Thoracic aorta (tissue), 2 donors: Measurements from ENCODE around the gene PMPCA. TPM values are rescaled to one million over a fixed set of nuclear protein-coding genes. Genes with fewer than 3 reads are reported as not detected.

Source experiments
- ATAC-seq: fragments of 150-250 bp; one replicate; pipeline ENCODE4 v1.8.0; 2017; ENCODE audit warnings: low read depth; ENCODE audit not compliant: insufficient number of reproducible peaks, low FRiP score
- DNase-seq: peaks from one replicate; pipeline ENCODE4 v3.0.0-alpha.2; 2020; ENCODE audit warnings: low spot score
- H3K27ac ChIP-seq, 2 donors: fragments of 200-600 bp; sonication (generic); 1 replicate in 1 of 2; 2 replicates in 1 of 2; pipeline ENCODE4 v1.5.1; 2016; ENCODE audit warnings: mild to moderate bottlenecking in 2 of 2, moderate library complexity in 2 of 2
- H3K27me3 ChIP-seq: fragments of 200-600 bp; sonication (generic); replicated peaks from 2 replicates; pipeline ENCODE4 v1.6.0; 2016; ENCODE audit warnings: mild to moderate bottlenecking; ENCODE audit not compliant: insufficient read depth
- H3K36me3 ChIP-seq: fragments of 200-600 bp; sonication (generic); one replicate; pipeline ENCODE4 v1.5.1; 2016
- H3K4me1 ChIP-seq, 2 donors: fragments of 200-600 bp; sonication (generic); 1 replicate in 1 of 2; 2 replicates in 1 of 2; pipeline versions ENCODE4 v1.5.1 to v1.6.0; 2016; ENCODE audit warnings: low read depth in 2 of 2, mild to moderate bottlenecking in 1 of 2; ENCODE audit not compliant: control insufficient read depth in 1 of 2
- H3K4me3 ChIP-seq: fragments of 200-600 bp; sonication (generic); 2 replicates; pipeline ENCODE4 v1.5.1; 2016; ENCODE audit warnings: mild to moderate bottlenecking
- H3K9me3 ChIP-seq: fragments of 200-600 bp; sonication (generic); 2 replicates; pipeline ENCODE4 v1.5.1; 2016
- CTCF ChIP-seq: fragments of 200-600 bp; sonication (generic); IDR thresholded peaks from one replicate; pipeline ENCODE4 v1.5.1; 2019; ENCODE audit warnings: antibody characterized with exemption
- total RNA-seq, 2 donors: library from RNA; depleted of rRNA; stranded (reverse); fragments of >200 nt; gene quantifications; one replicate each; pipeline versions ENCODE4 v1.1.0 to v1.2.3, GENCODE V29; 2016

The PMPCA gene
- total RNA-seq, 2 donors from 2014 or later: 28.7 to 43.0 TPM

- DNase-seq (no peak), ATAC-seq (no peak)
- no peak for TF ChIP-seq CTCF
- no peaks in the 10 kb centered on the region for H3K4me1 ChIP-seq
- H3K36me3 ChIP-seq: no peaks in the 10 kb centered on the region
- no peak overlapping the region for H3K4me3 ChIP-seq
- H3K27me3 ChIP-seq: no peaks in the 10 kb centered on the region
- no peaks in the 10 kb centered on the region for H3K9me3 ChIP-seq
- no peak overlapping the region for H3K27ac ChIP-seq
Observed at GRCh38 chr9:136371533-136371880, 39.0 kb upstream of the PMPCA start.

DNA sequence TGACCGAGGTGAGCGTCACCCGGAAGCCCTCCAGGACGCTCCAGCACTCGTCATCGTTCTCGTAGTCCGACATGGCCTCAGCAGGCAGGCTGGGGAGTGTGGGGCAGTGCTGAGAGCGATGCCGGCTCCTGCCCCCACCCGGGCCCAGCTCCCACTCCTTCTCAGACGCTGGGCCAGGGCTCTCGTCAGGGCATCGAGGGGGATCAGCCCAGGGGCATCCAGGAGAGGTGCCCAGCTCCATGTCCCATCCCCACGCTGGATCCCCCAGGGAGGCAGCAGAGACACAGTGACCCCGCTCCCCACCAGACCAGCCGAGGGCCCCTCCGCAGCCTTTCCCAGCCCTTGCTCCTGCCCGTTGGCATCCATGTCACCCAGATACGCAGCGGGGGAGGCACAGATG is 38.5 kb upstream of the PMPCA start:
- no peaks in the 10 kb centered on the region for H3K9me3 ChIP-seq
- H3K4me3 ChIP-seq: no peak overlapping the region
- H3K27ac ChIP-seq: no peak overlapping the region
- no peak for TF ChIP-seq CTCF
- no peak for ATAC-seq
- H3K36me3 ChIP-seq: no peaks in the 10 kb centered on the region
- no peaks in the 10 kb centered on the region for H3K4me1 ChIP-seq
- no peaks in the 10 kb centered on the region for H3K27me3 ChIP-seq
- no peak for DNase-seq

GRCh38 chr9:136372561-136373299 is 37.7 kb upstream of the PMPCA start:
- ATAC-seq: no peak
- H3K27ac ChIP-seq: no peak overlapping the region
- DNase-seq: no peak
- H3K36me3 ChIP-seq: no peaks in the 10 kb centered on the region
- TF ChIP-seq CTCF: no peak
- peak overlapping the region; percentile 58 for H3K4me3 ChIP-seq
- no peaks in the 10 kb centered on the region for H3K9me3 ChIP-seq
- H3K4me1 ChIP-seq: no peaks in the 10 kb centered on the region
- no peaks in the 10 kb centered on the region for H3K27me3 ChIP-seq

DNA sequence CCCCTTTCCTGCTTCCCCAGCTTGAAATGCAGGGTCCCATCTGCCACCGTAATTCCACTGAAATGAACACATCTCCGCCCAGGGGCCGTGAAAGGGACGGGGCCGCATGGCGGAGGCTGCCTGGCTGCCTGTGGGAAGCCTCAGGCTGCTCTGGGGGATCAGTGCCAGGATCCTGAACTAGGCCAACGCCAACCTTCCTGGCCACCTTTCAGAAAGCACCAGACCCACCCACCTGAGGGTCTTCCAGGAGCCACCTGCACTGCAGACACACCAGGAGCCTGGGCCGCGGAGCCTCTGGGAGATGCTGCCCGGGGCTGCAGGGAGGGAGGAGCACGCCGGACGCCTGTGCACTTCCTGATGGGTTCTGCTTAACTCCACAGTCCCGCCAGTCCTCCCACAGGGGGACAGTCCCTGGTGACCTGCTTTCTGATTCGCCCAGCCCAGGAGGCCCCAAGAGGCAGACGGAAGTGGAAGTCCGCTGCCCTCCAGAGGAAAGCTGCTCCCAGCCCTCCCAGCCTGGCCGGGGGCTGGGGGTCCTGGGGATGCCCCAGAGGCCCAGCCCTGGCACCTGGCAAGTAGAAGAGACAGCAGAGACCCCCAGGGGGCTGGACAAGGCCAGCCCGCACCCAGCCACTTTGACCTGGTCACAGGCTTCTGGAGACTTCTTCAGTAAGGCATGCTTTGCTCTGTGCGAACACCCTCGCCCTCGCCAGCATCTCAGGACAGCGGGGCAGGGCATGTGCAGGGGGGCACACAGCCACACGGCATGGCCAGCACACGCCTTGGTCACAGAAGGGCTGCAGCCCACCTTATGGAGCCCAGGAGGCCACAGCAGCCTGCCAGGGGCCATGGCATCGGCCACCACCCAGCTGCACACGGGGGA is 36.9 kb upstream of the PMPCA start, which contains the start of gene CARD9:
CARD9 (minus strand) TSS at position 370 of the 883 bp plus-strand sequence. CDS start 1,591 bp downstream, outside the sequence.
- ATAC-seq (no peak), DNase-seq (no peak)
- Histone ChIP-seq H3K9me3 (no peaks in the 10 kb centered on the region), H3K4me1 (no peaks in the 10 kb centered on the region), H3K27me3 (no peaks in the 10 kb centered on the region), H3K36me3 (no peaks in the 10 kb centered on the region), H3K4me3 (peak within 1 kb of the TSS; percentile 58), H3K27ac (no peak within 1 kb of the TSS)
- no peak for TF ChIP-seq CTCF

GRCh38 chr9:136374183-136374575 is 36.3 kb upstream of the PMPCA start:
- Histone ChIP-seq H3K27ac (no peak overlapping the region), H3K27me3 (no peaks in the 10 kb centered on the region), H3K36me3 (peaks cover 1% of the 10 kb centered on the region), H3K4me3 (no peak overlapping the region), H3K4me1 (no peaks in the 10 kb centered on the region), H3K9me3 (no peaks in the 10 kb centered on the region)
- ATAC-seq (no peak), DNase-seq (no peak)
- TF ChIP-seq CTCF: no peak
